GM18870 (cell line): ENCODE measurements around the gene DUSP5.
"Not testable (repeated sequence)": the region's sequence is repeated elsewhere in the genome, so short reads cannot be mapped to it uniquely, and the experiment has no call there.

Source experiments
- ATAC-seq: cut with Tn5 transposase; IDR thresholded peaks from one replicate; pipeline ENCODE4 v1.9.1; 2021; ENCODE audit warnings: moderate library complexity; ENCODE audit not compliant: unreplicated experiment

Gene DUSP5

DNA sequence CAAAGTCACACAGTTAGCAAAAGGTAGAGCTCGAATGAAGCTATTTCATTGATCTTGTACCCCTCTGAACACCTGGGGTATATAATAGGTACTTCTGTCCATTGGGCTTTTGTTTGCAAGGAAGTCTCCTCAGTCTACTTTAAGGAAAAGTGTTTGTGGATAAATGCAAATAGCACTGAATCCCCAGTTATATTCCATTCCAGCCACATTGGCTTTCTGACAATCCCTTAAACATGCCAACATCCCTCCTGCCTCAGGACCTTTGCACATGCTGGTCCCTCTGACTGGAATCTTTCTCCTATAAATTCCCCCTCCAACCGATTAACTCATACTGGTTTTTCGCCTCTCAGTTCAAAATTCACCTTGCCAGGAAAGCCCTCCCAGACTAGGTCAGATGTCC, 17.1 kb downstream of the DUSP5 start:
- no peak for ATAC-seq

DNA sequence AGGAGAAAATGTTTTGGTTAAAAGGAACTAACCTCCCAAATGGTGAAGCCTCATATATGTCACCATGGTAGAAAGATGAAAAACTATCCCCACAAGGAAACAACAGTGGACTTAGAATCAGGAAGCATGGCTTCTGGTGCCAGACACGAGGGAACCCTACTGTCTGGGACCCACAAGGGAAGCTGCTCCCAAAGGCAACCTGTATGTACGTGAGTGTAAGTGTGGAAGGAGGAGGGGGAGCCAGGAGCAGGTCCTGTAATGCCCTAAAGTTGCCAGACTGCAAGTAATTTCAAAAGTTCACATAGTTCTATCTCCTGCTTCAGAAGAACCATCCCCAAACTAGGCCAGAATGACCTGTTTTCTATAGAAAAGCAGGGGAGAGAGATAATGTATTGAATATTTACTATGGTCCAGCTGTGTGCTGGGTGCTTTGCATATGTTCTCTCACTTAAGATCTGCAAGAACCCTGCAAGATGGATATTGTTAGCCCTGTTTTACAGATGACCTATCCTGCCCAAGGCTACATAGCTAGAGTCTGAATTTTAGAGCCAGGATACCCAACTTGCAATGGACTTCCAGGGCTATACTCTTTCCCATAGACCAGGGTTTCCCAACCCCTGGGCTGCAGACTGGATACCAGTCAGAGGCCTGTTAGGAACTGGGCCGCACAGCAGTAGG, 19.2 kb downstream of the DUSP5 start:
- no peak for ATAC-seq

DNA sequence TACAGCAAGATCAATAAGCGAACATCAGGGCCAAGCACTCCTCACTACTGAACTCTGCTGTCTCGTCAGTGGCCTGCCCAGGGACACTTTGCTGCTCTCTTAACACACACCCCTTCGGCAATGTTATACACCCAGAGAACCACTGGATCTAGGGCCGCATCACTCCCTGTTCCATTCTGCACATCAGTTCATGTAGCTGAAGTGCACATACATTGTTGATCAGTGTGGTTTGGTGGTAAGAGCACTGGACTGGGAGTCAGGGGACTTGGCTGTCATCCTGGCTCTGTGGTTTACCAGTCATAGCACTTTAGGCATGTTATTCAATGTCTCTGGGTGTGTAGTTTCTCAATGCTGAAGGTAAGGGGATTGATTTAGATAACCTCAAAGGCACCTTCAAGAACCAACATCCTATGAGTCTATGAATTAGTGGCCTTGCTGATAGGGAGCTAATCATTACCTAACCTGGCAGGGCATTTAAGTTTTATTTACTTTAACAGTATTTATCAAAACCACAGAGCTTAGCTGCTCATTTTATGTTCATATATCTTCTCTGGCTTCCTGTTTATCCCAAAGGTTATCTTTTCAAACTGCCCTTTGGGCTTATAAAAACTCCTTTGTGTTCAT, 24.8 kb downstream of the DUSP5 start:
- ATAC-seq, result no peak

DNA sequence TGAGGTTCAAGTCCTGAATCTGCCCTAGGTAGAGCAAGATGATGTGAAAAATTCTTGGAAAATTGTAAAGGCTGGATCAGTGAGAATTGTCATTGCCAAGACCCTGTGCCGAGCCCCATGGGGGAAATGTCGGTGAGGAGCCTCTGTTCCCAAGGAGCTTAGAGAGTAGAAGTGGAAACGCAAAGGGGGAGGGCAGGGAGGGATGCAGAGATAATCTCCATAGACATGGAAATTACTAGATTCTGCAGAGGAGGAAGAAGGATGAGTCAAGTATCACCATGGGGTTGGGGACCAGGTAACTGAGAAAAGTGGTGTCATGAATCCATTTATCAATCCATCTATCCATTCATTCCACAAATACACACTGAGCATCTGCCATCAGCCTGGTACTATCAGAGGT, 26.0 kb downstream of the DUSP5 start:
- no peak for ATAC-seq

DNA sequence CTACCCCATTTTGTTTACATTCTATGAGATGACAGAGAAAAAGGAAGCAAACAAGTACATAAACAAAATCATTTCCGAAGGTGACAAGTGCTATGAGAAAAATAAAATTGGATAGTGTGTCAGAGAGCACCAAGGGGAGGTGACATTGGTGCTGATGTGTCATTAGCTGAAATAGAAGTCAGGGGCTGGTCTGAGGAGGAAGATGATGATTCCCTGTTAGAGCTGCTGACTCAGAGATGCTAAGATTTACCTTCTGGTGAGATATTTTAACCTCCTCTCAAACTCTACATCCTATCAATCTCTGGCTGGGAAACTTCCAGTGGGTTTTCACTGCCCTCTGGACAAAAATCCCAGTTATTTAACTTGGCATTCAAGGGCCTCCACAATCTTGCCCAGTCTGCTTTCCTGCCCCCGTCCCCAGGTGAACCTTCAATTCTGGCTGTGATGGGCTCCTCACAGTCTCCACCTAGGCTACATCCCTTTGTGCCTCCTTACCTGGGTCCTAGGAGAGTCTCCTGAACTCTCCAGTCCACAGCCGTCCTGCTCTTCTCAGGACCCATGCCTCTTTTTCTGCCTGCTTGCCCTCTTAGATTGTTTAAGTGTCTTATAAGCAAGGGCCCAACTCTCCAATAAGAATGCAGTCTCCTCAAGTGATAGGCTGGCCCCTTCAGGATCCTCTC, 26.6 kb downstream of the DUSP5 start:
- no peak for ATAC-seq

DNA sequence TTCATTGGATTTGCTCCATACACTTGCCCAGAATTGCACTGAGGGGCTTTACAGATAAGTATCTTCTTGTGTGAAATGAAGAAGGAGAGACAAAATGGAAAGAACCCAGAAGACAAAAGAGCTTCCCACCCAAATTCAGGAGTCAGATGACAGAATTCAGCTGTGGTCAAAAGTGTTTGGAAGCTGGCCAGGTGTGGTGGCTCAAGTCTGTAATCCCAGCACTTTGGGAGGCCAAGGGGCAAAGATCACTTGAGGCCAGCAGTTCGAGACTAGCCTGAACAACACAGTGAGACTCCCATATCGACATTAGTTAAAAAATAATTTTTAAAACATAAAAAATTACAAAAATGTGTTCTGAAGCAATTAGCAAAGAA, 27.1 kb downstream of the DUSP5 start:
- no peak for ATAC-seq

DNA sequence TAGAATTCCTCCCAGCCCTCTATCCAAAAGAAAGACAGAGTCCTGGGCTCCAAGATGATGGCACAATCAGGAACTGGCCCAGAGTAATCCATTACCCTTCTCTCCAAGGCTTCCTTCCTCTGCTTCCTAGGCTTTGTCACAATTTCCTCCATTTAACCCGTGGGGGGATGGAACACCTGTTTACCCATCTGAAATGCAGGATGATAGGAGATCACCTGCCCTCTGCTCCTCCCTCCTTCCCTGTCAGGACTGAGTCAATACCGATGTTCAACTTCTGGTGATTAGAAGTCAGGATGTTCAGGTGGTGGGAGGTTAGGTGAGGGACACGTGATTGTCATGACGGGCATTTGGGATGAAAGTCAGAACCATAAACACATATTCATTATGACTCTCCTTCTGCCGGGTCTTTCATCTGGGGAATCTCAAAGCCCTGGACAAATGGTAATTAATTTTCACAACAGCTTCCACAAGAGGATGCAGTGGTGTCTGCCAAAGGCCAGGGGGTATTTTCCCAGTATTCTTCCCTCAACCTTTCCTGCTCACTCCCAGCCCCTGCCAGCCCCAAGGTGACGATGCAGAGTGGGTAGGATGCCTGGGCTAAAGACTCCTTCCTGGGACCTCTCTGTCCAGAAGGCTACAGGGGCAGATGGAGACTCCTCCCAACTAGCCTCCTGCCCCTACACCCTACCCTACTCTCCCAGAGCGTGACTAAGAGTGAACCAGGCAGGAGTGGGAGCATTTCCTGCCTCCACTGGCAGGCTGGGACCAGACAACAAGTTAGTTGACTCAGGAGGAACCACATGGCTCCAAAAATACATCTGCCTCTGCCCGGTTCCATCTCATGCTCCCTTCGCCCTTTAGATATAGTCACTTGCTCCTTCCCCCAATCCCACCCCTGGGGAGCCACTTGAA, 27.9 kb downstream of the DUSP5 start:
- ATAC-seq, result no peak

DNA sequence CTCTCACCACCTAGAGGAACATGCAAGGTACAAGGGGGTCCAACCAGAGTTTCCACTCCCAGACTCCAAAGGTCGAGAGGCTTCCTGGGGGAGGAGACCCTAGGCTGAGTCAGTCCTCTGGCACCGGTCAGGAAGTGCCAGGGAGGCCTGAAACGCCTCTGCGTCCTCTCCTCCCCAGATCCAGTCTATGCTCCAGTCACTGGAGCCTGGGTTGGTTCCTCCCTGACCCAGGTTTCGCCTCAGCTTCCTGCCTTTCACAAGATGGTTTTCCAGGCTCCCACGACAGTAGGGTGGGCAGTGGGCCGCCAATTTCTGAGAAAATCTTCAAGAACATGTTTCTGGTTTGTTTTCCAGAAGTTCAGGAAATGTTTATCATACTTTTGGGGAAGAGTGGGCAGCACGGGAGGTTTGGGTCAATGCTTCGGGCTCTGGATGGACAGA, 30.0 kb downstream of the DUSP5 start:
- no peak for ATAC-seq

DNA sequence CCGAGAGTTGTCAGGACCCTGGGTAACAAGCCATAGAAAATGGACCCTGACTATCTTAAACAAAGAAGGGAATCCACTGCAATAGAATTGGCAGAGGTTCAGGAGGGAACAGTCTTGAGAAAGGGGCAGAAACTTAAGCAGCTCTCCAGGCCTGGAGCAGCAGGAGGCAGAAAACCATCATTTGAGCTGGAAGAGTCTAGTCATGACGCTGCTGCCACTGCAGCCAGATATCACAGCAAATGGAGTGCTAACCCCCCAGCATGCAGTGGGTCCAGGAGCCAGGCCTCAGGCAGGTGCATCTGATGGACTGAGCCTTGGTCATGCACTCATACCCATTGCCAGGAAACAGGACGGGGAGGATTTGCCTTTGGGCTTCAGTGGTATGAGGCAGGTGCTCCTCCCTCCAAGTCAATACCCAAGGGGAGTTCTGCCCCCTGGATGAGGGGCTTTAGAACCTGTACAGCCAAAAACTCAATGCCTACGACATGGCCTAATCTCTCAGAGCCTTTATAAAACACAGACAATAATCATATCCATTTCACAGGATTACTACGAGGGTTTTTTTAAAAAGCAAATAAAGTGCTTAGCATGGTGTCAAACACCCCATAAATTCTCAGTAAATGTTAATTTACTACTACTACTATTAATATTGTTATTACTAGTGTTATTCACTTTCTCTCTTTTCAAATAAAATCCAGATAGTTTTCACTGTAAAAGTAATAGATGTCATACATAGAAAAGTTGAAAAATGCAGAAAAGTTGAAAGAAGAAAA, 30.7 kb downstream of the DUSP5 start:
- ATAC-seq, result peak; percentile 6

DNA sequence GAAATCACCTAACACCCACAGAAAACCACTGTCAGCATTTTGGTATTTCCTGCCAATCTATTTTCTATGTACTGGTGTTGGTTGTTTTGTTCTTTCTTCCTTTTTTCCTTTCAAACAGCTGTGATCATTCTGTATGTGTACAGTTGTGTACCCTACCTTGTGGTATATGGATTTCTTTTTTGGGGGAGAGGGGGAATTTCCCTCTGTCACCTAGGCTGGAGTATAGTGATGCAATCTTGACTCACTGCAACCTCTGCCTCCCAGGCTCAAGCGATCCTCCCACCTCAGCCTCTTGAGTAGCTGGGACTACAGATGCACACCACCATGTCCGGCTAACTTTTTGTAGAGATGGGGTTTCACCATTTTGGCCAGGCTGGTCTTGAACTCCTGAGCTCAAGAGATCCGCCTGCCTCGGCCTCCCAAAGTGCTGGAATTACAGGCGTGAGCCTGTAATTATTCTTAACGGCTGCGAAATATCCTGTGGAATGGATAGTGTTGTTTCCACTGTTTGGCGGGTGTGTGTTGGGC, 31.4 kb downstream of the DUSP5 start:
- ATAC-seq, result peak; percentile 89

DNA sequence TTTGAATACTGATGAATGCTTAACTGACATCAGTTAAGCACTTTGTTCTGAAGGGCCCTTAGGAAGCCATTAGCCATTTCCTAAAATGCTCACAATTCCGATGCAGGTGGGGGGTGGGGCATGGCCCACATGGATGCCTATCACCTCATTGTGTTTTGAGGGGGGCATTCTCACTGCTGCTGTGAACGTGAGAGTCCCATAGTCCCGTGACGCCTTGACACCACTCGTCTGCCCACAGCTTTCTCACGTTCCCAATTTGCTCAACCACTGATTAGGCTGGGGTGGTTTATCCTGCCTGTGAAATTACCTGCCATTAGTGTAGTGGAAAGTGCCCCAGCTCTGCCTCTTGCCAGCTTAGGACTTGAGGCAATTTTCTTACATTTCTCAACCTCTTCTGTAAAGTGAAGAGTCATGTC, 31.9 kb downstream of the DUSP5 start:
- no peak for ATAC-seq

DNA sequence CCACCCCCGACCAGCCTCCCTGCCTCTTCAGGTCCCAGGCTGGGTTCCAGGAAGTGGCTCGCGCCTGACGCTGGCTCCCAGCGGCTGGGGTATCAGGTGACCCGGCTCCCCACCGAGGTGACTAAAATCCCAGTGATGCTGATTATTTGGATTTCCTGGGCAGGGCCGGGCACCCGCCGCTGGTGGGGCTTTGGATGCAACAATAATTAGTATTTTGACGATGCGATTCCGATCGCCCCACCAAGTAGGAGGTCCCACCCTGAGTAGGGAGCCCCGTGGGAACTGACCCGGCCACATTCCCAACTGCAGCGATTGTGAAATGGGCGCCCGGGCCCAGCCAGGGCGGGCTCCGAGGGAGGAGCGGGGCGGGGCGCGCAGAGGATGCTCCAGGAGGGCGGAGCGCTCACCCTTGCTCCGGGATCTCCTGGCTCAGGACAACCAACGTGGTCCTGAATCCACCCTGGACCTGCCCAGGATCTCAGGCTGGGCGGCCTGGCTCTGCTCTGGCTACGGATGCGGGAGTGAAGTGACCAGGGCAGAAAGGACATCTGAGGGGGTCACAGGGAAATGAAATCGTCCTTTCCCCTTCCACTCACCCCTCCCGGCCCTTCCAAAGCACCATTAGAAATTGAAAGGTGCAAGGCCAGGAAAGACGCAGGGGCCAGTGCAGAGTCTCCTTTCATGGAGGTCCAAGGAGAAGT, 32.6 kb downstream of the DUSP5 start:
- no peak for ATAC-seq

DNA sequence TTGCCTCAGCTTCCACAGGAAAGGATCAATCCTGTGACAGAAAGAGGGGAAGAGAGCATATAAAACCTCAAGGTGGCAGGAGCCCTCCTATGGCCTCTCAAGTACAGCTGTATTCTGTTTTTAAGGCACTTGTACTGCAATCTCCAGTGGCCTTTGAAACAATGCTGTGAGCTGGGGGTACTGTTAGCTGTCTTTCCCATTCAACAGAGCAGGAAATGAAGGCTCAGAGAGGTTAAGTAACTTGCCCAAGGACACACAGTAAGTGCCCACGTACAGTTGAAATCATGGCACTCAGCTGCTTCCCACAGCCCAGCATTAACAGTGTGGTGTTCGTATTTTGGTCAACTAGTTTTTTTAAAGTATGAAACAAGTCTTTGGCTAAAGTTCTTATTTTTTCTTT, 34.0 kb downstream of the DUSP5 start:
- ATAC-seq, result no peak

DNA sequence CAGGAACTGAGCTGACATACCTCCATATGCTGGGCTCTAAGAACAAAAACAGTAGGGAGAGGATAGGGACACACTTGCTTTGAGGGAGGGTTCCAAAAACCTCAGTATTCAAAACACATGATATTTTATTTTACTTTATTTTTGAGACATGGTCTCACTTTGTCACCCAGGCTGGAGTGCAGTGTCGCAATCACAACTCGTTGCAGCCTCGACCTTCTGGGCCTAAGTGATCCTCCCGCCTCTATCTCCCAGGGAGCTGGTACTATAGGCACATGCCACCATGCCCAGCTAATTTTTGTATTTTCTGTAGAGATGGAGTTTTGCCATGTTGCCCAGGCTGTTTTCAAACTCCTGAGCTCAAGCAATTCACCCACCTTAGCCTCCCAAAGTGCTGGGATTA, 34.9 kb downstream of the DUSP5 start:
- ATAC-seq, result not testable (repeated sequence)

DNA sequence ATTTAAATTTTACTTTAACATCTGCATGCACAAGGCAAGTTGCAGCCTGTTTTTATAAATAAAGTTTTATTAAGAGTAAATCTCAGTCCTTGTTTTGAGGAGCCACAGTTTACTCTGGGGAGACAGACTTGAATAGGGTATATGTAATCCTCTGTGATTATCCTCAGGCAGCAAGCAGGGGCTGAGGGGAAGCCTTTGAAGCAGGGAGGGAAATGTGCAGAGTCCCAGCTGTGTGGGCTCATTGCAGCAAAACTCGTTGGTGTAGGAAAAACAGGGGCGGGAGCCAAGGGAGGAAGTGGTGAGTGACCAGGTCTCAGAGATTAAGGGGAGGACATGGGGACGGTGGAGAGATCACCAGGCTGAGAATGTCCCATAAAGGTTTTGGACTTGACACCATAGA, 35.4 kb downstream of the DUSP5 start:
- ATAC-seq, result no peak

DNA sequence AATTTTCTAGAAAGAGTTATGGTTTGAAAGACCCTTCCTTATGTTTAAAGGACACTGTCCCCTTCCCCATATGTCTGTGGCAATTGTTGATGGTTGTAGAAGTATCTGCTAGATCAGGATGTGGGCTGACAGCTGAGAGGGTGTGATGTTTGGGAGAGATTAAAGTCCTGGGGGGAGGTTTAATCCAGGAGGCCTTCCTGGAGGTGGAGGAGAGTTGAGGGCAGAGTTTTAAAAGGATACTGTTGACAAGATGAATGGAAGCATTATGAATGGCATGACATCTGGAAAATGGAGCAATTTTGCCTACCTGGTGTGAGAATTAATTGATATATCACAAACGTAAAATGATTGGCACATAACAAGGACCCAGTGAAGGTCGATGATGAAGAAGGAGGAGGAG, 36.9 kb downstream of the DUSP5 start:
- no peak for ATAC-seq

DNA sequence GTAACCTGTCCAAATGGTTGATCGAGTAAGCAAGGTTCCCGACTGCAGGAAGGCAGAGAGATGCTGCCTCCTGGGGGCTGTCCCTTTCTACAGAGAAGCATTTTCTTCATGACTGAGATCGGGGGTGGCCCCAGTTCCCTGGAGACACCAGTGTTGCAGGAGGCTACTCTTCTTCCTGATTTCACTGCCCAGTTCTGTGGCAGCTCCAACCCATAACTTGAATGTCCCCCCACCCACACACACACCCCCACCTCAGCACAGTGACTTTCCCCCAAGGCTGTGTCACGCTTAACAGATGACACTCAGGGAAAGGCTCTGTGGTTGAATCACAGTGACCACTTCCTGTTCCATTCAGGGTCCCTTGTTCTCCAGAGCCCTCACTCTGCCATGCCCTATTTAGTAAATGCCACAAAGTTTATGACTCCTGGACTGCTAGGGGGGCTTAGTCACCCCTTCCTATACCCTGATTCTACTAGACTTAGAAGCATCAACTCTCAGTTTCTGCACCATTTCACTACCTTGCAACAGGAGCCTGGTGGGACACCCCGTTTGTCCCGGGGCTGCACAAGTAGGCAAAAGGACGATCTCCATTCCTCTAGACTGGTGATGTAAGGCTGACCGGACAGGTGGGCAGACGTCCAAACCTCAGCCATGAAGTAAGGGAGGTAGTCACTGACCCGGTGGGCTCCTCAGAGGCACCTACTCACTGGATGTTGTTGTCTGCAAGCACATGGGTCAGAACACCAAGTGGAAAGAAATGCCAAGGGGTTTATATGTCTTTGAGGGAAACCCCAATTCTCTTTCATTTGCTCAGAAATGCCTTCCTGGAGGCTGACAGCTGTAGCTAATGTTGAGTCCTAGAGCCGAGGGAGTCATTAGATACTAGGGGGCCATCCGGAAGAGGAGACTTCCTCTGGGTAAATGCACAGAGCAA, 38.5 kb downstream of the DUSP5 start:
- ATAC-seq, result peak; percentile 78

DNA sequence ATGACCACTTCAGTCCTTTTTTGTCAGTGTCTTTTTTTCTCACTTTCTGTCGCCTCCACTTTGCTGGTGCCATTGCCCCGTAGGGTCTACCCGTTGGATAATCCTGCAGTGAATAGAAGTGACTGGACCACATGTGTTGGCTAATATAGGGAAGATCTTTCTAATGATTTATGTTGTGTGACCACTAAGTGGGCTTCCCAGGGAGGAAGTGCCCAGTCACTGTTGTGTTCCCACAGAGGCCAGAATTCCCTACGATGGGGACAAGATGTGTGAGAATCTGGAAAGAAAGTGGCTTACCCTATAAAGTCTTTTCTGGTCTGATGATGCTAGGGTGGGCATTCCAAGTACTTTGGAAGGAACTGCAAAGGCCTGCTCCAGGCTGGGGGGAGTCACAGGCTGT, 41.4 kb downstream of the DUSP5 start:
- ATAC-seq, result no peak

DNA sequence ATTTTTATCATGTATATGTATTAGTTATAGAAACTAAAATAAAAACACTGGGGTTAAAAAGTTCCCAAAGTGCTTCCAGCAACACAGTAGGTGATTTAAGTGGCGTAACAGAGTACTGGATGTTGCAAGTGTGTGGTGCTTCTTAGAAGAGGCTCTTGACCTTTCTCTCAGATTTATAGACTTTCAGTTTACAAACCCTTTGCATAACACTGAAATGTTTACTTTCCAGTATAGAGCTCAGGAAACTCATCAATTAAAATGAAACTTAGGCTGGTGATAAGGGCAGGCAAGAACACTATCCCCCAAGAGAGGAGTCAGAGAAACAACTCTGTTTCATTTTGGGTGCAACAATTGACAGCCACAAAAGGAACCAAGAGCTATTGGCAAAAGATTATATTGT, 42.3 kb downstream of the DUSP5 start:
- no peak for ATAC-seq
